Stimulated activated CD8-positive, alpha-beta memory T cell treated with anti-CD3 and anti-CD28 coated beads, Interleukin-4, amount 100 ng/mL, for 48 hours (primary cell): ENCODE data around the gene TNFRSF12A.

Source experiments
- DNase-seq: peaks from one replicate; pipeline ENCODE4 v3.0.0-alpha.2; 2020

The TNFRSF12A gene, protein sequence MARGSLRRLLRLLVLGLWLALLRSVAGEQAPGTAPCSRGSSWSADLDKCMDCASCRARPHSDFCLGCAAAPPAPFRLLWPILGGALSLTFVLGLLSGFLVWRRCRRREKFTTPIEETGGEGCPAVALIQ

DNA sequence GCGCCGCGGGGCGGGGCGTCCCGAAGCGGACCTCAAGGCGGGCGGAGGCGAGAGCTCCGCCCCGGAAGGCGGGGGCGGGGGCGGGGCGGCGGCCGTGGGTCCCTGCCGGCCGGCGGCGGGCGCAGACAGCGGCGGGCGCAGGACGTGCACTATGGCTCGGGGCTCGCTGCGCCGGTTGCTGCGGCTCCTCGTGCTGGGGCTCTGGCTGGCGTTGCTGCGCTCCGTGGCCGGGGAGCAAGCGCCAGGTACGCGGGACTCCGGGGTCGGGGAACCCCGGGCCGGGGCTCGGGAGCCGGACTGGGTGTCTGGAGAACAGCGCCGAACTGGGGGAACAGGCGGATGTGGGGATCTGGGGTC lies at the start of gene TNFRSF12A:
Gene TNFRSF12A (plus strand): TSS at position 122 of the 357 bp plus-strand sequence. CDS start 30 bp downstream, at position 152.
- peak; percentile 80 for DNase-seq

DNA sequence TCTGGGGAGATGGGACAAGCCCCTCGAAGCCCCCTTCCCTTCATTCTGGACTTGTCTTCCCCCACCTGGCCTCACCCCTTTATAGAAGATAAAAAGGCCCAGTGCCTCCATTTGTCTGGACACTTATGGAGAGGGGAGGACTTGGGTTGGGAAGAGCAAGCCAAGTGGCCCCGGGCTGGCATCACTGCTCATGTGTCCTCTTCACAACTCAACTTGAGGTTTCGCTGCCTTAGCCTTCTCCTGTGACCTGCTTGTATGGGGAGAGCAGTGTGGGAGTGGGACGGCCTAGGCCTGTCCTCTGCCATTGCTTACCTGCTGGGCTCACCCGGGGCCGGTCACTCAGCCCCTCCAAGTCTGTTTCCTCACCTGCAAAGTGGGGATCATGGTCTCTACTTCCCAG lies 49.6 kb upstream of the TNFRSF12A start:
- no peak for DNase-seq

DNA sequence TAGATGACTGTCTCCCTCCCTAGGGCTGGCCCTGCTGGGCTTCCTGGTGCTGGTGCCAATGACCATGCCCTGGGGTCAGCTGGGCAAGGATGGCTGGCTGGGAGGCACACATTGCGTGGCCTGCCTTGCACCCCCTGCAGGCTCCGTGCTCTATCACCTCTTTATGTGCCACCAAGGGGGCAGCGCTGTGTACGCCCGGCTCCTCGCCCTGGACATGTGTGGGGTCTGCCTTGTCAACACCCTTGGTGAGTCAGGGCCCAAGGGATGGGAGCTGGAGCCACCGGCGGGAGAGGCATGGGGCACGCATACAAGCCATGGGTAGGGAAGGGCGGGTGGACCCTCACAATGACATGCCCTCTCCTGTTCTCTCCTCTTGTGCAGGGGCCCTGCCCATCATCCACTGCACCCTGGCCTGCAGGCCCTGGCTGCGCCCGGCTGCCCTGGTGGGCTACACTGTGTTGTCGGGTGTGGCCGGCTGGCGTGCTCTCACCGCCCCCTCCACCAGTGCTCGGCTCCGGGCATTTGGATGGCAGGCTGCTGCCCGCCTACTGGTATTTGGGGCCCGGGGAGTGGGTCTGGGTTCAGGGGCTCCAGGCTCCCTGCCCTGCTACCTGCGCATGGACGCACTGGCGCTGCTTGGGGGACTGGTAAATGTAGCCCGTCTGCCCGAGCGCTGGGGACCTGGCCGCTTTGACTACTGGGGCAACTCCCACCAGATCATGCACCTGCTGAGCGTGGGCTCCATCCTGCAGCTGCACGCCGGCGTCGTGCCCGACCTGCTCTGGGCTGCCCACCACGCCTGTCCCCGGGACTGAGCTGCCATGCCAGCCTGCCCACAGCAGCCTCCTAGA lies 48.8 kb upstream of the TNFRSF12A start:
- DNase-seq = no peak

DNA sequence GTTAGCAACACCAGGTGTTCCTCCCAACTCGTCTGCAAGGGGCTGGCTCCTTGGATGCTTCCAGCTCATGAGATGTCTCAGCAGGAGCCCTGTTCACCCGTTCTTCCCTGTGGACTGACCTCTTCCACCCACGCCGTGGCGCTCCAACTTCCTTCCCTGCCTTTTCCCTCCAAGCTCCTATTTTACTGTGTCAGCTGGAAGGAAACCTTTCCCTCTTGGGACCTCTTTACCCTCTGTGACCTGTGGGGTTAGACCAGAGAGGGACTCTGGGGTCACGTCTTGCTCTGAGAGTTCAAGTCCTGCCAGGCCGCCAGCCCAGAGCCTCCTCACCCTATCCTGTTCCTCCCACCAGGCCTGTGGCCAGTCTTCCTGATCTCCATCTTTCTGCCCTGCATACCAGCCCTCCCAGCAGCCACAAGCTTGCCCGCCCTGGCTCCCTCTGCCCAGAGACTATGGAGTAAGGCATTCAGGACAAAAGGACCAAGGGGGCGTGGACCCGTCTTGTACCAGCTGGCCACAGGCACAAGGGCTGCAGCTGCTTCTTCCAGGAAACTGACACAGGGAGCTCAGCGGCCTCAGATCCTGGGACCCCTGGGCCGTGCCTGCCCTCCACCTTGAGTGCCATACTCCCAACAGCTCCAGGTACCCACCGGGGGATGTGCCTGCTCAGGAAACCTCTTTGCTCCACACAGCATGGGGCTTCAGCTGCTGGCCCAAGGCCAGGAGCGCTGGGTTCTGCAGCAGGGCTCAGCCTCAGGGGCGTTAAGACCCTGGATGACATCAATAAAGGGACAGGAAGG lies 48.0 kb upstream of the TNFRSF12A start:
- no peak for DNase-seq

DNA sequence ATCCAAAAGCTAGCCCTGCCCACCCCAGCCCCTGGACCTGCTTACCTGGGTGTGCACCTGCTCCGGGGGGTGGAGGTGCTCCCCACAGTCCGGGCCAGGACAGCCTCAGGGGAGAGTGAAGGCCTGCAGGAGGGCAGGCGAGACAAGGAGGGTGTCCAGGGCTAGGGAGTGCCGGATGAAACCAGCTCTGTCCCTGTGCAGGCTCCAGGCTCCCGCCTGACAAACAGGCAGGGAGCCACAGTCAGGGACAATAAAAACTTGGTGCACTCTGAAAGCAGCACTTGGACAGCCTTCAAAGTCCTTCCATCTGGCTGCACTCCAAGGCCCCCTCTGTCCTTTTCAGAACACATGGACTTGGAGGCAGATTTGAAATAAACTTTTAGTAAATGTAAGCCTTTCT lies 47.1 kb upstream of the TNFRSF12A start:
- no peak for DNase-seq

DNA sequence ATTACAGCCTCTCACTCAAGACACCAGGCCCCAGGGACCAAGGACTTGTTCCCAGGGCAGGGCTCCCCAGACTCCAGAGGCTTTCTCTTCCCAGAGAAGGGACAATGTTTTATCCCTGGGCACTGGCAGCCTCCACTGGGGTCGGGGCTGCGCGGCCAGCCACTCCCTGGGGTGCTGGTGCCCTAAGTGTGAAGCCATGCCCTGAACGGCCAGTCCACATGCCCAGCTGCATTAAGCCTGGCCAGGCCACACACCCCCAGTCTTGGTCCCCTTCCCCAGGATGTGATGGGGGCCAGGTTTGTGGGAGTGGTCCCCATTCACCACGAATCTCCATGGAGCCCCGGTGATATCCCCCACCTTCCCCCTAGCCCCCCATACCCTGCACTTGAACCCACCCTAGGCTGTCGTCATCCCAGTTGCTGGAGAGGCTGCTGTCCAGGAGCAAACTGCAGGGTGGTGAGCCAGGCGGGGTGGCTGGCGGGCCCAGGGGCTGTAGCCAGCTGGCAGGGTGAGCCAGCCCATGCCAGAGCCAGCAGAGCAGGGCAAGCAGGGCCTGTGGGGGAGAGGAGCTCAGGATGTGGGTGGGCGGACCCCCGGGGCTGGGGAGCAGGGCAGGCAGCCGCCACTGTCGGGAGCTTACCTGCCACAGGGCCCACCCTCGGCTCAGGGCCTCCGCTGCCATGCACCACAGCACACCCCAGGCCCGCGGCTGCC lies 46.4 kb upstream of the TNFRSF12A start:
- no peak for DNase-seq

DNA sequence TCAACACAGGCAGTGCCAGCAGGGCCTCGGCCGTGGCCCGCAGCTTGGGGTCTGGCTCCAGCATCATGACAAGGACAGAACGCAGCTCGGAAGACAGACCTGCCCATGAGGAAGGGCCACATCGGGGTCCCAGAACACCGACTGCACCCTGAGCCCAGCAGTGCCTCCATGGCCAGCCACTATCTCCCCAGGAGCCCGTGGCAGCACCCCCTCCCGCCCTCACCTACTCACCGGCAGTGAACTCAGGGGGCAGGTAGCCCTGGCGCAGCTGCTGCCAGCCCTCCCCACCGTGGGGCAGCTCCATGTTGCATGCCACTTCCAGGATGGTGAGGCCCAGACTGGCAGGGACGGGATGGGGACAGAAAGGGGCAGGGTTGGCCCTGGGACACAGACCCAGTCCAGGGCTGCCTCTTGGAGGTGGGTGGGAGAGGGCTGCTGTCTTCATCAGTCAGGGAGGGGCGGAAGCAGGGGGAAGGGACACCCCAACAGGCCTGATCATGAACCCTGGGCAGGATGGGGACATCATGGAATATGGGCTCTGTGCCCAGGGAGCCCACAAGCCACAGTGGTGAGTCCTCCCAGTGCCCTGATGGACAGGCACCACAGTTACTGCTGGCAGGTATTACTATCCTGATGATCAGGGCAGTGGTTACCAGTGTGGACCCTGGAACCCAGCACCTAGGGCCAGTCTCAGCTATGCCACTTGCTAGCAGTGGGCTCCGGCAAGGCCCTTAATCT lies 45.7 kb upstream of the TNFRSF12A start:
- no peak for DNase-seq

DNA sequence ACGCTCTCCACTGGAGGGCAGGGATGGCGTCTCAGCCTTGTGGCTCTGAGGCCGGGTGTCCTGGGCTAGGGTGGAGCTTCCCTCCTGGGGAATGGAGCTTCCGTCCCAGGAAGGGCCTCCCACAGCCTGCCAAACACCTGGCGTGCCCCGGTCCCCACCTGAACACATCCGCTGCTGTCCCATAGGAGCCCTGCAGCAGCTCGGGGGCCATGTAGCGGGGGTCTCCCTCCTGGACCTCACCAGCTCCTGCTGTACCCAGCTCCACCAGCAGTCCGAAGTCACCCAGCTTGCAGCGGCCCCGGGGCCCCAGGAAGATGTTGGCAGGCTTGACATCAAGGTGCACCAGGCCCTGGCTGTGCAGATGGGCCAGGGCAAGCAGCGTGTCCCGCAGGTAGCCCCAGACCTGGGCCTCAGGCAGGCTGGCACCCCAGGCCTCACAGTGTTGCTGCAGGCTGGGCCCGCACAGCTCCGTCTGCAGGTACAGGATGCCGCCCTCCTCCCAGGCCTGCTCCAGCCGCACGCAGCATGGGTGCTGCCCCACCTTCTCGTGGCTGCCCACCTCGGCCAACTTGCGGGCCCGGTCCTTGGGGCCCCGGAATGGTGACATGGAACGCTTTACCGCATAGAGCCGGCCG lies 44.9 kb upstream of the TNFRSF12A start:
- DNase-seq = no peak

DNA sequence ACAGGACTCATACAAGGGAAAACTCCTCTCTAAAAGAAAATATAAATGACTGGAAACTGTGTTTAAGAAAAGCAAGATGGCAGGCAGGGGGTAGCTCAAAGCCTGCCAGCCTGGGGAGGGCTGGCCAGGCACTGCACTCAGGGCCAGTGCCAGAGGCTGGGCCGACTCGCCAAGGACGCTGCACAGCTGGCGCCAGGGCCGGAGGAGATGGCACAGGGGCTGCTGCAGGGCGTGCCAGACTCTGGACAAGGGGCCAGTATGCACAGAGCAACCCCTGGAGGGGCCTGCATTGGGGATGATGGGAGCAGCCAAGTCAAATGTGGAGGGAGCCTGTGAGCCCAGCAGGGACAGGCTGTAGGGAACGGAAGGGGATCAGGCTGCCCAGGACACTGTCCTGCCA lies 44.0 kb upstream of the TNFRSF12A start:
- DNase-seq = no peak

DNA sequence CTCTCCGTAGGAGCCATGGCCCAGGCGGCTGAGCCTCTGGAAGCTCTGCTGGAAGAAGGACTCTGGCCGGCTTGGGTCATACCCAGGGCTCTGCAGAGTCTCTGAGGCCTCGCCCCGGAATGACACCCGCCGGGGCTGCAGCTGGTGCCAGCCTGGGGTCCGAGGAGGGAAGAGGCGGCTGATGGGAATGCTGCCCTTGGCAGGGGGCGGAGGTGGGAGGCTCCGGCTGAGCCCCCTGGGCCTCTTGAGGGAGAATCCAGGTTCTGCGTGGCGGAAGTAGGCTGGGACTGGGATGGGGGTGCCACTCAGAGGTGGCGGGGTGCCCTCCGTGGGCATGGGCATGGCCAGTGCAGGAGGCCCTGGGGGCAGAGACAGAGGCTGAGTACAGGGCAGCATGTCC lies 43.5 kb upstream of the TNFRSF12A start:
- DNase-seq = no peak

DNA sequence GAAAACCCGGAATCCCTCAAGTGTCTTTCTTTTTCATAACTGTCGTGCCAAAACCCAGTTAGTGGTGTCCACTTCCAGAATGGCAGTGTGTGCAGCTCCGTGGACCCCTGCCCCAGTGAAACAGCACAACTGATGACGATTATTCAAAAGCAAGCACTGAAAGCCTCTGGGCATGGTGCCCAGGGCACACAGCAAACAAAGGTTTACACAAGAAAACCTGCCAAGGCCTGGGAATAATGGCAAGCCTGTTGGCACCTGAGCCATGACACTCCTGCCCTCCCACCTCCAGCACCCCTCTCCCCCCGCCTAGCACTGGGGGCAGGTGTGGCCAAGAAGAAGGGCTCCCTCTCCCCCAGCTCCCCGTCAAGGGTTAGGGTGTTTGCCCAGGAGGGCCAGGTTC lies 42.7 kb upstream of the TNFRSF12A start:
- no peak for DNase-seq

DNA sequence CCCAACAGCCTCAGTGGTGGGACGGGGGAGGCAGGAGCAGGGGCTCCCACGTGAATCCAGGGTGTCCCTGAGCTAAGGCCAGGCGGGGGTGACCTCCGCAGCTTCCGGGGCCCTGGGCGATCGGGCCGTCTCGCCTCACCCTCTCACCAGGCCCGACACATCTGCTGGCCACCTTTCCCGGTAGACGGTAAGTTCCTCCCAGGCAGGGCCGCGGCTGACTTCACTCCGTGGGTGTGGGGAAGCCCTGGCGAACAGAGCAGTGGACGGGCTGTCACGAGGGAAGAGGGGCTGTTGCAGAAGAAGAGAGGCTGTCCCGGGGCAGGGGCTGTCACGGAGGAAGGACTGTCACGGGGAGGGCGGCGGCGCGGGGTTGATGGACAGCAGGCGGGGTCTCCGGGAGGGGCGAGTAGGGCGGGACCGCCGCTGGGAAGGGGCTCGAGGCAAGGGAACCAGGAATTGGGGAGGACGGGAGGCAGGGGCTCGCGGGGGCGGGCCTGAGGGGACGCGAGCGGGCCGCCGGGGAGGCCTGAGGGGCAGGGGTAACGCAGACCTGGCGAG lies 40.4 kb upstream of the TNFRSF12A start:
- DNase-seq = peak; percentile 62

DNA sequence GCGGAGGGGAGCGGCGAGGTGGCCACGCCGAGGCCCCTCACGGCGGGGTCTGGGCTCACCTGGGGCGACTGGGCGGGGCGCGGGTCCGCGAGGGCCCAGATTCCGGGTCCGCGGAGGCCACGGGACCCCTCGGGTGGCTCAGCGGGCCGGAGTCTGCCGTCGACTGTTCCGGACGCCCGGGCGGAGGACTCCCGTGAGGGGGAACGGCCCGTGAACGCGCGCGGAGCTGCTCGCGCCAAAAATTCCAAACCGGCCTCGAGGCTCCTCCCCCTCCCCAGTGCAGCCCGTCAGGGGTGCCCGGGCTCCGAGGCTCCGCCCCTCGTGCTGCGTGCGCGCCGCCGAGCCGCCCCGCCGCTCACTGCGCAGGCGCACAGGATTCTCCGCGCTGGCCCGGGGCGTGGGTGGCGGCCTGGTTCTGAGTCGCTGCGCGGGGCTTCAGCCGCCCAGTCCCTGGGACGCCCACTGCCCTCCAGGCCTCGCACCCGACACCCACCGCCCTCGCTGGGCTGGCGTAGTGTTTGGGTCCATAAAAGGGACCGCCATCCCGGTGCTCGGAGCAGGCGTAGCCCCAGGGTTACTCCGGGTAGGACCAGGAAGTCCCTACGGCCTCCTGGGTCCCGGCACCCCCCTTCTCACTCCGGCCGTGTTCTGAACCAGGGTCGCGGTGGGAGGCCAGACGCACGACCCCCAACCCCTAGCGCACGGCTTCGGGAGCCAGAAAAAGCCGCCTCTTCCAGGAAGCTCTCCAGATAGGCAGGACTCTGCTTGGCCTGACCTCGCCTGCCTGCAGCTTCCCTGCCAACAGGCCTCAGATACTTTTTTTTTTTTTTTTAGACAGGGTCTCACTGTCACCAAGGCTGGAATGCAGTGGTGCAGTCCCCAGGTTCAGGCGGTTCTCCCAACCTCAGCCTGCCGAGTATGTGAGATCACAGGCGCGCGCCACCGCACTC lies 39.7 kb upstream of the TNFRSF12A start, which contains the start of gene PKMYT1:
Gene PKMYT1 (minus strand): TSS at position 220 of the 950 bp plus-strand sequence. CDS start 789 bp downstream, outside the sequence.
- DNase-seq = peak; percentile 97

DNA sequence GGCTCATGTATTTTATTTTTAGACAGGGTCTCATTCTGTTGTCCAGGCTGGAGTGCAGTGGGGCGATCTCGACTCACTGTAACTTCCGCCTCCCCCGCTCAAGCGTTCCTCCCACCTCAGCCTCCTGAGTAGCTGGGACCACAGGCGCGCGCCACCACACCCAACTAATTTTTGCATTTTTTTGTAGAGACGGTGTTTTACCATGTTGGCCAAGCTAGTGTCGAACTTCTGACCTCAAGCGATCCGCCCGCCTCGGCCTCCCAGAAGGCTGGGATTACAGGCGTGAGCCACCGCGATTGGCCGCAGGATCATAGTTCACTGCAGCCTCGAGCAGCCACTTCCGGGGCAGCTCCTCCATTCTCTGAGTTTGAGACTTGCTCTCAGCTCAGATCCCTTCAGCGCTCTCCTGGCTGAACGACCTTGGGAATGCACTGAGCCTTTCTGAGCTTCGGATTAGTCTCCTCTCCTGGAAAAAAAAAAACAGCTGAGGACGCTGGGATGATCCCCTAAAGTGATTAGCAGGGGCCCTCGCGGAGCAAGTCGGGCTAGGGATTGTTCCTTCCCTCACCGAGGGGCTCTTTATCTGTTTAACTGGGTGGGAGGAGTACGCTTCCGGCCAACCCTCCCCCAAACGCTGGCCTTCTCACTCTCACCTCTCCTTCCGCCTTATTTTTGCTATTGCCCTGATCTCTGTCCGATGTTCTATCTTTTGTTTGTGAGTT lies 38.8 kb upstream of the TNFRSF12A start:
- DNase-seq = no peak

DNA sequence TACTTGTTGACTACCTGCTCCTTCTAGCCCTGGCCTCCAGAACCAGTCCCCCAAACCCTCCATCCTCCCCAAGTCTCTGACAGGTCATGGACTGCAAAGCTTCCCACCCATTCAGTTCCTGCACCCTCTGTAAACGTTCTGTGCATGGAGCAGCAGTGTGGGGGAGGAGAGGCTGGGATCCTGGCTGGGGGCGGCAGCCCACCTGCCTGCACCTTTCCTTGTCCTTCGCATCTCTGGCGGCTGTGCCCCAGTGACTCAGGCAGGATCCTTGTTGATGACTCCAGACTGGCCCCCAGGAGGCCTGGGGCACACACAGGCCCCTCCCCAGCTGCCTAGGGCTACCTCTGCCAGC lies 38.3 kb upstream of the TNFRSF12A start:
- no peak for DNase-seq

DNA sequence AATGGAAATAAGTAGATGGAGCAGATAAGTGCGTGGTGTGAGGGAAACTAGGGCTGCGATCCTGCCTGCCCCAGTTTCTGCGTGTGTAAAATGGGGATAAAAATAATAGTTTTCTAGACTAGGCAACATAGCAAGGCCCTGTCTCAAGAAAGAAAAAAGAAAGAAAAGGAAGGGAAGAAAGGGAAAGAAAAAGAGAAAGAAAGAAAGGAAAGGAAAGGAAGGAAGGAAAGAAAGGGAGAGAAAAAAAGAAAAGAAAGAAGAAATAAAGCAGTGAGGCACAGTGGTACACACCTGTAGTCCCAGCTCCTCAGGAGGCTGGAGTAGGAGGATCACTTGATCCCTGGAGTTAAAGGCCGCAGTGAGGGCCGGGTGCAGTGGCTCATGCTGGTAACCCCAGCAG lies 37.8 kb upstream of the TNFRSF12A start:
- no peak for DNase-seq

DNA sequence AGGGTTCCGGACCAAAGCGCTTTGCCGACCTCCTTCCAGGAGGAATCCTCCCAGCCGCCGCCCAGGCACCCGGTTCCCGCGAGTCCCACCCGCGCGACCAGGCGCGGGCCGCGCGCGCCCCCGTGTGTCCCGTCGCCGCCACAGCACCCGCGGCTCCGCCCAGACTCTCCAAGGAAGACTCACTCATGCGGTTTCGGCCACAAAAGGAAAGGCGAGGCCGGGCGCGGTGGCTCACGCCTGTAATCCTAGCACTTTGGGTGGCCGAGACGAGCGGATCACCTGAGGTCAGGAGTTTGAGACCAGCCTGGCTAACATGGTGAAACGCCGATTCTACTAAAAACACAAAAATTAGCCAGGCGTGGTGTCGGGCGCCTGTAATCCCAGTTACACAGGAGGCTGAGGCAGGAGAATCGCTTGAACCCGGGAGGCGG lies 36.4 kb upstream of the TNFRSF12A start:
- peak; percentile 90 for DNase-seq

DNA sequence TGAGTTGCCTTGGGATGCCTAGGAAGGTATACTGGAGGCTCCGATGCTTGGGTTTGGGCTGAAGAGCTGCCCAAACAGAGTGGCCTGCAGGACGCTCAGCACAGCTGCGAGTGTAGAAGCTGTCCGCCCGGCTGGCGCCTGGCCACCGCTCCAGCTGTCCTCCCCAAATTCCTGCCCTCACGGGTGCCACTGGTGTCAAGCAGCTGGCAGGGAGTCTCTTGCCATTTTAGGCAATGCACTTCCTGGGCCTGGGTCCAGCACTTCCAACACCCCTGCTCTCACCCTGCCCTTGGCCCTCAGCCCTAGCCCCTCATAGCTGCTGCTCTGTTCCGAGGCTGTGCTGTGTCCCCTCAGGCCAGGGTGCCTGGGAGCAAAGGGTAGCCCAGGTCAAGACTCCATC lies 34.7 kb upstream of the TNFRSF12A start:
- no peak for DNase-seq

DNA sequence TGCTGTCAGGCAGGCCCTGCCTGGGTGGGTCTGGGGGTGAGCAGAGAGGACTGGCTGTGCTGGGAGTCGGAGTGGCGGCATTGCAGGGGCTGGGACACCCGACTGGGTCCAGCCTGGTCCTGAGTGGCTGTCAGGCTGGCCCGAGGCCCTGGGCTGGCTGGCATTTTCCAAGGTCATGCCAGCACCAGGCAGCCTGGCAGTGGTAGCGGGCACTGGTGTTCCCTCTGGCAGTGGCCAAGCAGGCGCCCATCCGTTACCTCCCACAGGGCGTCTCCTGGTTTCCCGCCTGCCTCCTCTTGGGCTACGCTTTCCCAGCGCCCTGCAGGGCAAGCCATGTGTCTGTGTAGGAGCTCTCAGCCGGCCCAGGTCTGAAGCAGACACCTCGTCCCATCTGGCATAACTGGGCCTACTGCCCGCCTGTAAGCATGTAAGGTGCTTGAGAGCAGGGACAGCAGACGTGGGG lies 34.2 kb upstream of the TNFRSF12A start:
- DNase-seq = no peak
